Ishikawa (cell line): ENCODE results near the gene SRSF1.

Source experiments
- CEBPB ChIP-seq: IDR thresholded peaks from 2 replicates; pipeline ENCODE4 v1.6.1; 2012
- CREB1 ChIP-seq: IDR thresholded peaks from 2 replicates; pipeline ENCODE4 v1.6.1; 2012; ENCODE audit warnings: low read depth
- EGR1 ChIP-seq: IDR thresholded peaks from 2 replicates; pipeline ENCODE4 v1.6.1; 2012
- EP300 ChIP-seq: IDR thresholded peaks from 2 replicates; pipeline ENCODE4 v1.6.1; 2012; ENCODE audit warnings: borderline replicate concordance
- FOXM1 ChIP-seq: IDR thresholded peaks from 2 replicates; pipeline ENCODE4 v1.6.1; 2012; ENCODE audit warnings: low read depth, borderline replicate concordance
- MAX ChIP-seq: IDR thresholded peaks from 2 replicates; pipeline ENCODE4 v1.6.1; 2012
- NFIC ChIP-seq: IDR thresholded peaks from 2 replicates; pipeline ENCODE4 v1.6.1; 2012
- RAD21 ChIP-seq: IDR thresholded peaks from 2 replicates; pipeline ENCODE4 v1.6.1; 2012; ENCODE audit warnings: low read depth
- TAF1 ChIP-seq: IDR thresholded peaks from 2 replicates; pipeline ENCODE4 v1.6.1; 2012; ENCODE audit warnings: low read depth, mild to moderate bottlenecking
- TCF12 ChIP-seq: IDR thresholded peaks from 2 replicates; pipeline ENCODE4 v1.6.1; 2012; ENCODE audit warnings: low read depth
- TEAD4 ChIP-seq: IDR thresholded peaks from 2 replicates; pipeline ENCODE4 v1.6.1; 2012
- USF1 ChIP-seq: IDR thresholded peaks from 2 replicates; pipeline ENCODE4 v1.6.1; 2012
- YY1 ChIP-seq: IDR thresholded peaks from 2 replicates; pipeline ENCODE4 v1.6.1; 2012; ENCODE audit warnings: low read depth
- ZBTB7A ChIP-seq: IDR thresholded peaks from 2 replicates; pipeline ENCODE4 v1.6.1; 2012; ENCODE audit warnings: low read depth
- TF ChIP-seq, protein P1 (sequence below): IDR thresholded peaks from 2 replicates; pipeline ENCODE4 v1.6.1; 2012; ENCODE audit warnings: low read depth, mild to moderate bottlenecking

SRSF1 gene

GRCh38 chr17:58051468-58051867 lies 44.4 kb upstream of the SRSF1 start:
- TF ChIP-seq, protein P1, sequence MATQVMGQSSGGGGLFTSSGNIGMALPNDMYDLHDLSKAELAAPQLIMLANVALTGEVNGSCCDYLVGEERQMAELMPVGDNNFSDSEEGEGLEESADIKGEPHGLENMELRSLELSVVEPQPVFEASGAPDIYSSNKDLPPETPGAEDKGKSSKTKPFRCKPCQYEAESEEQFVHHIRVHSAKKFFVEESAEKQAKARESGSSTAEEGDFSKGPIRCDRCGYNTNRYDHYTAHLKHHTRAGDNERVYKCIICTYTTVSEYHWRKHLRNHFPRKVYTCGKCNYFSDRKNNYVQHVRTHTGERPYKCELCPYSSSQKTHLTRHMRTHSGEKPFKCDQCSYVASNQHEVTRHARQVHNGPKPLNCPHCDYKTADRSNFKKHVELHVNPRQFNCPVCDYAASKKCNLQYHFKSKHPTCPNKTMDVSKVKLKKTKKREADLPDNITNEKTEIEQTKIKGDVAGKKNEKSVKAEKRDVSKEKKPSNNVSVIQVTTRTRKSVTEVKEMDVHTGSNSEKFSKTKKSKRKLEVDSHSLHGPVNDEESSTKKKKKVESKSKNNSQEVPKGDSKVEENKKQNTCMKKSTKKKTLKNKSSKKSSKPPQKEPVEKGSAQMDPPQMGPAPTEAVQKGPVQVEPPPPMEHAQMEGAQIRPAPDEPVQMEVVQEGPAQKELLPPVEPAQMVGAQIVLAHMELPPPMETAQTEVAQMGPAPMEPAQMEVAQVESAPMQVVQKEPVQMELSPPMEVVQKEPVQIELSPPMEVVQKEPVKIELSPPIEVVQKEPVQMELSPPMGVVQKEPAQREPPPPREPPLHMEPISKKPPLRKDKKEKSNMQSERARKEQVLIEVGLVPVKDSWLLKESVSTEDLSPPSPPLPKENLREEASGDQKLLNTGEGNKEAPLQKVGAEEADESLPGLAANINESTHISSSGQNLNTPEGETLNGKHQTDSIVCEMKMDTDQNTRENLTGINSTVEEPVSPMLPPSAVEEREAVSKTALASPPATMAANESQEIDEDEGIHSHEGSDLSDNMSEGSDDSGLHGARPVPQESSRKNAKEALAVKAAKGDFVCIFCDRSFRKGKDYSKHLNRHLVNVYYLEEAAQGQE, result no peak
- TF ChIP-seq NFIC (no peak), USF1 (no peak), ZBTB7A (no peak), MAX (no peak), YY1 (no peak), RAD21 (no peak)

DNA sequence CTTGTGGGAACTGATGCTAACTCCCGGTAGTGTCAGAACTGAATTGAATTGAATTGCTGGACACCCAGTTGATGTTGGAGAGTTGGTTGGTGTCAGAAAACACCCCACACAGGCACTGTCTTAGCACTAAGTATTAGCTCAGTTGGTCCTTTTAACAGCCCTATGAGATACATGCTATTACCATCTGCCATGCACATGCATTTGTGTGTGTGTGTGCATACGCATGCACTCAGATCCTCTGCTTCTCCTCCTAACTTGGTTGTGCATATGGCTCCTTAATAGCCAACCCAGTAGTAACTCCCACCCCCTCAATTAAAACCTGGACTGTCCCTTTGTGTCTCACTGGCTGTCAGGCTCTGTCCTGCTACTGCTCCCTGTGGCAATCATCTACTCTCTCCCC lies 43.9 kb upstream of the SRSF1 start:
- no peak for TF ChIP-seq FOXM1
- TF ChIP-seq CREB1, result no peak
- no peak for TF ChIP-seq EGR1
- TF ChIP-seq TEAD4, result no peak
- no peak for TF ChIP-seq YY1
- TF ChIP-seq ZBTB7A, result no peak
- TF ChIP-seq NFIC, result no peak
- TF ChIP-seq MAX, result no peak
- TF ChIP-seq EP300, result no peak
- no peak for TF ChIP-seq CEBPB
- TF ChIP-seq USF1, result no peak
- TF ChIP-seq TCF12, result no peak
- no peak for TF ChIP-seq TAF1
- no peak for TF ChIP-seq RAD21
- TF ChIP-seq, protein P1, result no peak

GRCh38 chr17:58049533-58049932 lies 42.5 kb upstream of the SRSF1 start:
- TF ChIP-seq ZBTB7A (no peak), TEAD4 (no peak)

DNA sequence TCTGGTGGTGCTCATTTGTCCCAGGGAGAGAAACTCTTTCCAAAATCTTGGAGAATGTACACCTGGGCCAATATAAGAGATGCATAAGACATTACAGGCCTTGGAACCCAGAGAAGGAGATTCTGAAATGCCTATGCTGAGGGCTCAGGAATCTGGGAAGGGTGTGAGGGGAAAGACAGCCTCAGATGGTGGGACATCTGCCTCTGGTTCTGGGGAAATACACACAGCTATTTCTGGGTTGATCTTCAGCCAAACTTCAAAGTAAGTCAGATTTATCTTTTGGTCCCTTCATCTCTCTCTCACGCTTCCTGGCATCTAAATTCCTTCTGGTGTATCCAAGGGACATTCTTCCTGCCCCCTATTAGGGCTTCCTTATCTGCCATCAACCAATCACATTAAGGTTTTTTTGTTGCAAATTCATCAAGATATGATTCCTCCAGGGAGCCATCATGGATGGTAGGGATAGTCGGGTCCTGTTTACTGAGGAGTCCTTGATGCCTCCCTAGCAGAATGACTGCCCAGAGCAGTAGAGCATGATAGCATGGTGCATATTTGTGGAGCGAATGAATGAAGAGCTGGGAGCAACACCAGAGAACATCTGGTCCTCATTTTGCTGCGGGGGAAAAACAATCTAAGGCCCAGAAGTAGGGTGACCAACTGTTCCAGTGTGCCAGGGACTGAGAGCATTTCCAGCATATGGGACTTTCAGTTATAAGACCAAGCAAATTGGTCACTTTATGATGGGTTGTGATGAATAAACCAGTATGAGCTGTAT lies 40.5 kb upstream of the SRSF1 start:
- TF ChIP-seq EP300, result no peak

DNA sequence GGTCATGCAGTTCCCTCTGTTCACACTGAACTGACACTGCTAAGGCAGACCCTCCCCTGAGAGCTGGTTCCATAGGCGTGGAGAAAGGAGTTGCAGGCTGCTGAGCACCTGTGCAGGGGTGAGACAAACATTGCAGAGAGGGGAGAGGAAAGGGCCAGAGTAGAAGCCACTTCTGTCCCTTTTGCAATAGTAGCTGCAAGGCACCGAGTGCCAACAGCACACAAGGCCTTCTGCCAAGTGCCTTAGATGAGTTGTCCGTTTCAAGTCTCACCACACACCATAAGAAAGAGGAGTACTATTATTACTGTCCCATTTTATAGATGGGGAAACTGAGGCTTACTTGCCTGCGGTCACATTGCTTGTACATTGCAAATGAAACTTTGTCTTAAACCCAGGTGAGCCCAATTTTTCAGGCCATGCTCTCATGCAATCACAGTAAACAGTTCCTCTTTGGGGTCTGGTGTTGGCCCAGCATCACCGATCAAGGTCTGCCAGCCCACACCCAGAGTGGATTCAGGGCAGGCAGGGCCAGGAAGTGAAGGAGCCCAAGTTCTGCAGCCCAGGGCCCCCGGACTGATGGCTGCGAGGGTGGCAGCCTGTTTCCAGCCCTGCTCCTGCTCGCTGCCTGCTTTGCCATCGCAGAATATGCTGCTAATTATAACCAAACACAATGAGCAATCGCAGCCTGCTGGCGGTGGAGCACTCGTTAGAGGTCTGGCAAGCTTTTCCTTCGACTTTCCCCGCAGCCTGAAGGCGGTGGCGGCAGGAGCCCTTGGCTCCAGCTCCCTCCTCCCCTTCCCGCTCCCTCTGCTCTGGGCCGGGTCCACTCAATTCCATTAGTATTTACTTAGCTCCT lies 39.4 kb upstream of the SRSF1 start:
- TF ChIP-seq CREB1 (no peak), CEBPB (no peak), TAF1 (no peak), EP300 (no peak), TCF12 (no peak), YY1 (no peak), FOXM1 (no peak), MAX (no peak), TEAD4 (no peak)

GRCh38 chr17:58043221-58044181 lies 36.5 kb upstream of the SRSF1 start:
- no peak for TF ChIP-seq TAF1
- no peak for TF ChIP-seq NFIC
- no peak for TF ChIP-seq MAX
- TF ChIP-seq EP300, result no peak
- TF ChIP-seq EGR1, result no peak
- TF ChIP-seq RAD21, result no peak
- no peak for TF ChIP-seq TCF12
- no peak for TF ChIP-seq ZBTB7A
- TF ChIP-seq, protein P1, result no peak
